HCT116 (cell line): Measurements from ENCODE around the gene MID1. TPM values are rescaled to one million over a fixed set of nuclear protein-coding genes. Genes with fewer than 3 reads are reported as not detected.

Source experiments
- ATAC-seq: fragments of 200-7000 bp; cut with Tn5 transposase; 2 replicates; pipeline ENCODE4 v1.9.1; 2020; ENCODE audit warnings: mild to moderate bottlenecking, moderate library complexity
- BruUV-seq: library from RNA; stranded (reverse); fragments of 400-500 nt; replicated peaks from 2 replicates; lab custom pipeline; 2021; lab: Mats Ljungman, UMichigan
- CTCF ChIA-PET: fragments of 300-600 bp; sonication (Branson Sonifier 250); formaldehyde crosslinking; loops from one replicate; lab custom pipeline; 2021; ENCODE audit warnings: antibody characterized with exemption; lab: Charles Lee
- POLR2A ChIA-PET: fragments of 300-600, 350-600 bp; sonication (Branson Sonifier 250); formaldehyde crosslinking; loops from one replicate; lab custom pipeline; 2021; ENCODE audit warnings: antibody characterized with exemption; lab: Charles Lee
- RAD21 ChIA-PET, 2 experiments: fragments of 300-600 bp; sonication (Branson Sonifier 250); formaldehyde crosslinking; loops; one replicate each; lab custom pipeline; 2023; ENCODE audit warnings: low total read pairs in 2 of 2; ENCODE audit not compliant: uncharacterized antibody in 2 of 2, unreplicated experiment in 2 of 2, low non-redundant PET in 1 of 2; lab: Charles Lee
- DNase-seq: peaks from one replicate; pipeline ENCODE4 v3.0.0-alpha.2; 2010; ENCODE audit warnings: low read depth, low spot score
- H2AFZ ChIP-seq: fragments of 200-600 bp; shearing (Covaris generic), sonication (generic); 2 replicates; pipeline ENCODE4 v1.6.1; 2017; ENCODE audit warnings: low read depth, mixed run types, mixed read lengths, antibody characterized with exemption, low read length; ENCODE audit not compliant: poor library complexity, severe bottlenecking
- H3K27ac ChIP-seq: 2 replicates; pipeline ENCODE4 v1.5.1; 2012; ENCODE audit warnings: low read depth, low read length
- H3K27me3 ChIP-seq: fragments of 200-600 bp; sonication (generic); 2 replicates; pipeline ENCODE4 v1.6.1; 2016; ENCODE audit warnings: mixed run types, low read length, mixed read lengths; ENCODE audit not compliant: insufficient read depth
- H3K36me3 ChIP-seq, 2 experiments: fragments of 200-500 bp in 1 of 2; fragments of 200-600 bp in 1 of 2; sonication (Bioruptor generic) in 1 of 2; sonication (generic) in 1 of 2; 2 replicates each; pipeline versions ENCODE4 v1.5.1 to v1.6.1; 2014 to 2016; ENCODE audit warnings: low read length in 2 of 2, inconsistent platforms in 1 of 2, mixed read lengths in 1 of 2, mixed run types in 1 of 2; ENCODE audit not compliant: insufficient read depth in 2 of 2, control insufficient read depth in 1 of 2
- H3K4me1 ChIP-seq, 2 experiments: fragments of 200-600 bp in 1 of 2; sonication (generic) in 1 of 2; 2 replicates each; pipeline versions ENCODE4 v1.5.1 to v1.6.1; 2012 to 2017; ENCODE audit warnings: low read length in 2 of 2, inconsistent platforms in 1 of 2, mild to moderate bottlenecking in 1 of 2, mixed read lengths in 1 of 2, mixed run types in 1 of 2, moderate library complexity in 1 of 2; ENCODE audit not compliant: insufficient read depth in 2 of 2, control insufficient read depth in 1 of 2
- H3K4me2 ChIP-seq: fragments of 200-600 bp; sonication (generic); 2 replicates; pipeline ENCODE4 v1.6.1; 2017; ENCODE audit warnings: mixed run types, low read length, mixed read lengths
- H3K4me3 ChIP-seq, 2 experiments: fragments of 200-600 bp in 1 of 2; sonication (generic) in 1 of 2; replicated peaks in 1 of 2; 2 replicates each; pipeline ENCODE4 v1.5.1; 2011 to 2016; ENCODE audit warnings: low read length in 2 of 2, control low read depth in 1 of 2, low read depth in 1 of 2, mild to moderate bottlenecking in 1 of 2, mixed read lengths in 1 of 2, mixed run types in 1 of 2
- H3K79me2 ChIP-seq: fragments of 200-600 bp; sonication (generic); 2 replicates; pipeline ENCODE4 v1.6.1; 2017; ENCODE audit warnings: mild to moderate bottlenecking, mixed run types, low read length, moderate library complexity, mixed read lengths; ENCODE audit not compliant: insufficient read depth
- H3K9ac ChIP-seq: fragments of 200-600 bp; sonication (generic); 2 replicates; pipeline ENCODE4 v1.6.1; 2016; ENCODE audit warnings: low read length, mixed read lengths
- H3K9me2 ChIP-seq: fragments of 200-600 bp; sonication (generic), shearing (Covaris generic); 2 replicates; pipeline ENCODE4 v1.6.1; 2017; ENCODE audit warnings: mixed run types, mild to moderate bottlenecking, moderate library complexity; ENCODE audit not compliant: insufficient read depth
- H3K9me3 ChIP-seq, 2 experiments: fragments of 200-500 bp in 1 of 2; fragments of 200-600 bp in 1 of 2; sonication (Bioruptor generic) in 1 of 2; sonication (generic) in 1 of 2; 2 replicates each; pipeline ENCODE4 v1.6.1; 2014 to 2017; ENCODE audit warnings: low read length in 2 of 2, mixed read lengths in 2 of 2, inconsistent platforms in 1 of 2, low read depth in 1 of 2, mild to moderate bottlenecking in 1 of 2, mixed run types in 1 of 2, moderate library complexity in 1 of 2; ENCODE audit not compliant: control insufficient read depth in 1 of 2, insufficient read depth in 1 of 2
- H4K20me1 ChIP-seq: fragments of 200-600 bp; sonication (generic), shearing (Covaris generic); 2 replicates; pipeline ENCODE4 v1.6.1; 2017; ENCODE audit warnings: mixed run types, mild to moderate bottlenecking, moderate library complexity; ENCODE audit not compliant: insufficient read depth
- CBX3 ChIP-seq: IDR thresholded peaks from 2 replicates; pipeline ENCODE4 v1.6.1; 2012; ENCODE audit warnings: low read depth
- EGR1 ChIP-seq: IDR thresholded peaks from 2 replicates; pipeline ENCODE4 v1.6.1; 2012; ENCODE audit warnings: low read depth
- ELF1 ChIP-seq: IDR thresholded peaks from 2 replicates; pipeline ENCODE4 v1.6.1; 2012; ENCODE audit warnings: low read depth, borderline replicate concordance
- FOSL1 ChIP-seq: IDR thresholded peaks from 2 replicates; pipeline ENCODE4 v1.6.1; 2012; ENCODE audit warnings: low read depth
- SP1 ChIP-seq: IDR thresholded peaks from 2 replicates; pipeline ENCODE4 v1.6.1; 2012; ENCODE audit warnings: low read depth
- YY1 ChIP-seq: IDR thresholded peaks from 2 replicates; pipeline ENCODE4 v1.6.1; 2011; ENCODE audit warnings: low read length, low read depth, moderate library complexity, mild to moderate bottlenecking; ENCODE audit not compliant: insufficient replicate concordance; ENCODE audit errors: extremely low read depth
- intact Hi-C: fragments of 100-400 bp; cut with micrococcal nuclease; formaldehyde crosslinking; loops from 2 replicates; pipeline ENCODE4 v1.10.0; 2022
- total RNA-seq: library from RNA; stranded (reverse); gene quantifications from one replicate; pipeline ENCODE4 v1.2.1, GENCODE V29; 2021; ENCODE audit not compliant: unreplicated experiment
- TF ChIP-seq, protein P1 (sequence below): IDR thresholded peaks from 2 replicates; pipeline ENCODE4 v1.6.1; 2012
- TF ChIP-seq, protein P2 (sequence below): IDR thresholded peaks from 2 replicates; pipeline ENCODE4 v1.6.1; 2012
- TF ChIP-seq, protein P3 (sequence below): IDR thresholded peaks from 2 replicates; pipeline ENCODE4 v1.6.1; 2012; ENCODE audit warnings: low read depth

Gene MID1
- total RNA-seq, 1 experiment from 2014 or later, result 48.8 TPM

GRCh38 chrX:10612215-10612614, 8.2 kb downstream of the MID1 start:
- Histone ChIP-seq H3K79me2 (peaks cover 97% of the 10 kb centered on the region), H3K4me2 (no peak overlapping the region), H3K9me3 (no peaks in the 10 kb centered on the region), H3K4me1 (peaks cover 28 to 48% of the 10 kb centered on the region in 2 experiments)
- RAD21 ChIA-PET, result no interaction called here
- DNase-seq, result no peak
- TF ChIP-seq EGR1, result no peak
- TF ChIP-seq YY1, result no peak
- TF ChIP-seq FOSL1, result no peak
- TF ChIP-seq, protein P1, sequence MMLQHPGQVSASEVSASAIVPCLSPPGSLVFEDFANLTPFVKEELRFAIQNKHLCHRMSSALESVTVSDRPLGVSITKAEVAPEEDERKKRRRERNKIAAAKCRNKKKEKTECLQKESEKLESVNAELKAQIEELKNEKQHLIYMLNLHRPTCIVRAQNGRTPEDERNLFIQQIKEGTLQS, result no peak
- TF ChIP-seq, protein P2, sequence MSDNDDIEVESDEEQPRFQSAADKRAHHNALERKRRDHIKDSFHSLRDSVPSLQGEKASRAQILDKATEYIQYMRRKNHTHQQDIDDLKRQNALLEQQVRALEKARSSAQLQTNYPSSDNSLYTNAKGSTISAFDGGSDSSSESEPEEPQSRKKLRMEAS, result no peak
- TF ChIP-seq, protein P3, sequence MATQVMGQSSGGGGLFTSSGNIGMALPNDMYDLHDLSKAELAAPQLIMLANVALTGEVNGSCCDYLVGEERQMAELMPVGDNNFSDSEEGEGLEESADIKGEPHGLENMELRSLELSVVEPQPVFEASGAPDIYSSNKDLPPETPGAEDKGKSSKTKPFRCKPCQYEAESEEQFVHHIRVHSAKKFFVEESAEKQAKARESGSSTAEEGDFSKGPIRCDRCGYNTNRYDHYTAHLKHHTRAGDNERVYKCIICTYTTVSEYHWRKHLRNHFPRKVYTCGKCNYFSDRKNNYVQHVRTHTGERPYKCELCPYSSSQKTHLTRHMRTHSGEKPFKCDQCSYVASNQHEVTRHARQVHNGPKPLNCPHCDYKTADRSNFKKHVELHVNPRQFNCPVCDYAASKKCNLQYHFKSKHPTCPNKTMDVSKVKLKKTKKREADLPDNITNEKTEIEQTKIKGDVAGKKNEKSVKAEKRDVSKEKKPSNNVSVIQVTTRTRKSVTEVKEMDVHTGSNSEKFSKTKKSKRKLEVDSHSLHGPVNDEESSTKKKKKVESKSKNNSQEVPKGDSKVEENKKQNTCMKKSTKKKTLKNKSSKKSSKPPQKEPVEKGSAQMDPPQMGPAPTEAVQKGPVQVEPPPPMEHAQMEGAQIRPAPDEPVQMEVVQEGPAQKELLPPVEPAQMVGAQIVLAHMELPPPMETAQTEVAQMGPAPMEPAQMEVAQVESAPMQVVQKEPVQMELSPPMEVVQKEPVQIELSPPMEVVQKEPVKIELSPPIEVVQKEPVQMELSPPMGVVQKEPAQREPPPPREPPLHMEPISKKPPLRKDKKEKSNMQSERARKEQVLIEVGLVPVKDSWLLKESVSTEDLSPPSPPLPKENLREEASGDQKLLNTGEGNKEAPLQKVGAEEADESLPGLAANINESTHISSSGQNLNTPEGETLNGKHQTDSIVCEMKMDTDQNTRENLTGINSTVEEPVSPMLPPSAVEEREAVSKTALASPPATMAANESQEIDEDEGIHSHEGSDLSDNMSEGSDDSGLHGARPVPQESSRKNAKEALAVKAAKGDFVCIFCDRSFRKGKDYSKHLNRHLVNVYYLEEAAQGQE, result no peak
- TF ChIP-seq ELF1, result no peak
- TF ChIP-seq SP1, result no peak
- no peak for TF ChIP-seq CBX3
- TF ChIP-seq, all 23 proteins: peak for 0
- no peak overlapping the region for H3K4me3 ChIP-seq
- H4K20me1 ChIP-seq, result no peaks in the 10 kb centered on the region
- H3K27ac ChIP-seq, result no peak overlapping the region
- ATAC-seq, result no peak
- no peak overlapping the region for H2AFZ ChIP-seq
- H3K27me3 ChIP-seq, result no peaks in the 10 kb centered on the region
- CTCF ChIA-PET, result no interaction called here
- POLR2A ChIA-PET, result no interaction called here
- H3K36me3 ChIP-seq, result no peaks in the 10 kb centered on the region
- intact Hi-C loops, result loop anchor here (10.0 kb wide), 1 partner anchor 377 kb away; no protein-coding TSS in a partner anchor
- no peaks in the 10 kb centered on the region for H3K9me2 ChIP-seq
- no TSS peak for BruUV-seq
- H3K9ac ChIP-seq, result no peak overlapping the region
